ENCODE measurements around the gene MB. TPM values are rescaled to one million over a fixed set of nuclear protein-coding genes. Genes with fewer than 3 reads are reported as not detected.

Gene MB
- total RNA-seq, 2 experiments from 2014 or later: not detected

DNA sequence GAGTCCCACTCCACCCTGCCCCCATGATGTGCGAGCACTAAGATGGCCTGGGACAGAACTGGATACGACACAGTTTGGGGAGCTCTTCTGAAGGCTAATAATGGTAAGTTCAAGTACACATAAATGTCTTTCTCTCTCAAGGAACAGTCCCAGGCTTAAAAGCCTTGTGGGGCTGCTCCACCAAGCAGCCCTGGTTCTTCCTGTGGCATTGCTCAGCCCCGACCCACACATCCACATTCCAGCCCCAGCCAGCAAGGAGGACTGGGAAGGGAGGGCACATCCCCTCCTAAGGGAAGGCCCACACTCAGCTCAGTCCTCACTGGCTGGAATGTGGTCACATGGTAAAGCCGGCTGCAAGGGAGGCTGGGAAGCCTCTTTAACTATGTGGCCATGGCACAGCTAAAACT lies 13.3 kb upstream of the MB start:
- no TSS peak for BruUV-seq (replicated peaks)
- peak; percentile 23 for DNase-seq (ENCODE audit: low spot score)
- Histone ChIP-seq H3K36me3 (ENCODE audit: insufficient read depth, low read length) (no peaks in the 10 kb centered on the region; the same call in 1 of the 2 replicates), H3K27ac (ENCODE audit: low read depth, low read length, poor library complexity, severe bottlenecking) (no peak overlapping the region), H4K20me1 (ENCODE audit: insufficient read depth, low read length) (no peaks in the 10 kb centered on the region), H2AFZ (ENCODE audit: low read length) (no peak overlapping the region), H3K9me2 (ENCODE audit: insufficient read depth, low read length) (no peaks in the 10 kb centered on the region), H3K79me2 (ENCODE audit: insufficient read depth, low read depth, low read length) (no peaks in the 10 kb centered on the region), H3K9me3 (ENCODE audit: low read length) (no peaks in the 10 kb centered on the region), H3K4me1 (ENCODE audit: insufficient read depth, low read length, poor library complexity, severe bottlenecking) (peaks cover 43% of the 10 kb centered on the region), H3K4me3 (ENCODE audit: low read depth, low read length, poor library complexity, severe bottlenecking) (no peak overlapping the region), H3K4me2 (ENCODE audit: low read length) (no peak overlapping the region)
- ChIA-PET POLR2A (interaction anchor here (1.1 to 1.5 kb wide), 2 partner anchors 13 to 294 kb away, joined by 3 to 4 read pairs; no protein-coding TSS in a partner anchor), CTCF (ENCODE audit: unreplicated experiment) (no interaction called here)
- TF ChIP-seq EZH2phosphoT487 (IDR thresholded peaks at IDR 0.05; ENCODE audit: borderline replicate concordance, low read depth, low read length): no peak
- TF ChIP-seq, protein P1, sequence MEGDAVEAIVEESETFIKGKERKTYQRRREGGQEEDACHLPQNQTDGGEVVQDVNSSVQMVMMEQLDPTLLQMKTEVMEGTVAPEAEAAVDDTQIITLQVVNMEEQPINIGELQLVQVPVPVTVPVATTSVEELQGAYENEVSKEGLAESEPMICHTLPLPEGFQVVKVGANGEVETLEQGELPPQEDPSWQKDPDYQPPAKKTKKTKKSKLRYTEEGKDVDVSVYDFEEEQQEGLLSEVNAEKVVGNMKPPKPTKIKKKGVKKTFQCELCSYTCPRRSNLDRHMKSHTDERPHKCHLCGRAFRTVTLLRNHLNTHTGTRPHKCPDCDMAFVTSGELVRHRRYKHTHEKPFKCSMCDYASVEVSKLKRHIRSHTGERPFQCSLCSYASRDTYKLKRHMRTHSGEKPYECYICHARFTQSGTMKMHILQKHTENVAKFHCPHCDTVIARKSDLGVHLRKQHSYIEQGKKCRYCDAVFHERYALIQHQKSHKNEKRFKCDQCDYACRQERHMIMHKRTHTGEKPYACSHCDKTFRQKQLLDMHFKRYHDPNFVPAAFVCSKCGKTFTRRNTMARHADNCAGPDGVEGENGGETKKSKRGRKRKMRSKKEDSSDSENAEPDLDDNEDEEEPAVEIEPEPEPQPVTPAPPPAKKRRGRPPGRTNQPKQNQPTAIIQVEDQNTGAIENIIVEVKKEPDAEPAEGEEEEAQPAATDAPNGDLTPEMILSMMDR (conservative IDR thresholded peaks at IDR 0.05; ENCODE audit: low read length): no peak
- intact Hi-C loops (cut with micrococcal nuclease; ENCODE audit: unreplicated experiment): loop anchor here (2.0 kb wide), 1 partner anchor 98 kb away; no protein-coding TSS in a partner anchor

DNA sequence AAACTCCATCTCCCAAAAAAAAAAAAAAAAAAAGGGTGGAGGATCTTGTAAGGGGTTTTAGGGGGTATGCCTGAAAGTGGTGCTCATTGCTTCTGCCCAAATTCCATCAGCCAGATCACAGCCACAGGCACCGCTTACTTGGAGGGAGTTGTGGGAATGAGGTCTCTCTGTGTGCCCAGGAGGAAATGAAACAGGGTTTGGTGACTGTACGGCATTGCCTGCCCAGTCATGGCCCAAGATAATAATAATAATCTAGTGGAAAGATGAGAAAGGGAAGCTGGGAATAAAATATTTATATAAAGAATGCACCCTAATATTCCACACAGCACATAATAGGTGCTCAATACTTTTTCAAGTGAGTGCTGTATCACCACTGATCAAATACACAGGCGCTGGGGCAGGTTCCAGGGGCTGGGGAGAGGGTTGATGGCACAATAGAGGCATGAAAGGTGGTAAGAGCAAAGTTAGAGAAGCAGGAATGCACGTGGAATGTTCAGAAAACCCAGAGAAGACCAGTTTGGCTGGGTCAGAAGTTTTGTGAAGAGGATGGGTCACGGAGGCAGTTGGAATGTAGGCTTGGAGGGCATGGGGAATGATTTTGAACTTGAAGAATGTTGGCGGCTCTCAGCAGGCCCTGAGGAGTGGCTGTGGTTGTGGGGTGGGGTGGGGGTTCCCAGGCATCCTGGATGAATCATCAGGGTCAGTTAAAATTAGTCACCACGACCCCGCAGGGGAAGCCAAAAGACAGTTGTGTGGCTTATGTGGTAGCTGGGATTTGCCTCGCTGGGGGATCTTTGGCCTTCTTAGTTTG lies 12.5 kb upstream of the MB start:
- no TSS peak for BruUV-seq (replicated peaks)
- ChIA-PET CTCF (ENCODE audit: unreplicated experiment) (no interaction called here), POLR2A (interaction anchor here (0.7 kb wide), 1 partner anchor 278 kb away, joined by 6 read pairs; no protein-coding TSS in a partner anchor)
- Histone ChIP-seq H3K4me3 (ENCODE audit: low read depth, low read length, poor library complexity, severe bottlenecking) (no peak overlapping the region), H3K36me3 (ENCODE audit: insufficient read depth, low read length) (no peaks in the 10 kb centered on the region; the same call in 1 of the 2 replicates), H3K9me3 (ENCODE audit: low read length) (no peaks in the 10 kb centered on the region), H3K4me1 (ENCODE audit: insufficient read depth, low read length, poor library complexity, severe bottlenecking) (peaks cover 36% of the 10 kb centered on the region), H4K20me1 (ENCODE audit: insufficient read depth, low read length) (no peaks in the 10 kb centered on the region), H3K27ac (ENCODE audit: low read depth, low read length, poor library complexity, severe bottlenecking) (peak overlapping the region; percentile 10), H2AFZ (ENCODE audit: low read length) (peak overlapping the region; percentile 58), H3K79me2 (ENCODE audit: insufficient read depth, low read depth, low read length) (no peaks in the 10 kb centered on the region), H3K9me2 (ENCODE audit: insufficient read depth, low read length) (no peaks in the 10 kb centered on the region), H3K4me2 (ENCODE audit: low read length) (no peak overlapping the region)
- peak; percentile 34 for DNase-seq (ENCODE audit: low spot score)
- intact Hi-C loops (cut with micrococcal nuclease; ENCODE audit: unreplicated experiment): loop anchor here (2.0 to 5.0 kb wide), 2 partner anchors 99 to 123 kb away; no protein-coding TSS in a partner anchor
- TF ChIP-seq, protein P1 (conservative IDR thresholded peaks at IDR 0.05; ENCODE audit: low read length): no peak
- TF ChIP-seq EZH2phosphoT487 (IDR thresholded peaks at IDR 0.05; ENCODE audit: borderline replicate concordance, low read depth, low read length): no peak

DNA sequence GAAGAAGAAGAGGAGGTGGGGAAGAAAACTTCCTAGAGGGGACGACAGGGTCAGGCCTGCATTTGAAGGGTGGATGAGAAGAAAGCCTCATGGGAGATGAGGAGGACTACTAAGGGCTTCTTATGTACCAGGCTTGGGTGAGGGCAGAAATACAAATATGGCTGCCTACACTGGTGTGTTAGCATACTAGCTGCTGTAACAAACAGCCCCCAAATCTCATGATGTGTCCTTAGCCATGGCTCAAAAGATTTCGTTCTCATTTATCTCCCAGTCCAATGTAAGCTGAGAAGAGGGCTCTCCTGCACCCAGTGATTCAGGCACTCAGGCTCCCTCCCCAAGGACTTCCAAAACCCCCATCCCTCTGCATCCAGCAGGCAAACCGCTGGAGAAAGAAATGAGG lies 11.6 kb upstream of the MB start:
- H3K79me2 ChIP-seq (ENCODE audit: insufficient read depth, low read depth, low read length): no peaks in the 10 kb centered on the region
- H3K4me3 ChIP-seq (ENCODE audit: low read depth, low read length, poor library complexity, severe bottlenecking): no peak overlapping the region
- no peak for TF ChIP-seq EZH2phosphoT487 (IDR thresholded peaks at IDR 0.05; ENCODE audit: borderline replicate concordance, low read depth, low read length)
- TF ChIP-seq, protein P1 (conservative IDR thresholded peaks at IDR 0.05; ENCODE audit: low read length): no peak
- H3K4me2 ChIP-seq (ENCODE audit: low read length): no peak overlapping the region
- CTCF ChIA-PET (ENCODE audit: unreplicated experiment): no interaction called here
- POLR2A ChIA-PET: interaction anchor here (0.7 kb wide), 1 partner anchor 279 kb away, joined by 6 read pairs; no protein-coding TSS in a partner anchor
- no peaks in the 10 kb centered on the region for H3K9me2 ChIP-seq (ENCODE audit: insufficient read depth, low read length)
- H3K9me3 ChIP-seq (ENCODE audit: low read length): no peaks in the 10 kb centered on the region
- intact Hi-C loops (cut with micrococcal nuclease; ENCODE audit: unreplicated experiment): loop anchor here (5.0 kb wide), 1 partner anchor 124 kb away; no protein-coding TSS in a partner anchor
- no peaks in the 10 kb centered on the region for H4K20me1 ChIP-seq (ENCODE audit: insufficient read depth, low read length)
- BruUV-seq (replicated peaks): no TSS peak
- H3K36me3 ChIP-seq (ENCODE audit: insufficient read depth, low read length): no peaks in the 10 kb centered on the region; the same call in 1 of the 2 replicates
- H3K4me1 ChIP-seq (ENCODE audit: insufficient read depth, low read length, poor library complexity, severe bottlenecking): peaks cover 27% of the 10 kb centered on the region
- H3K27ac ChIP-seq (ENCODE audit: low read depth, low read length, poor library complexity, severe bottlenecking): no peak overlapping the region
- DNase-seq (ENCODE audit: low spot score): no peak
- H2AFZ ChIP-seq (ENCODE audit: low read length): no peak overlapping the region

All from OCI-LY7 (cell line).